Activated CD4-positive, alpha-beta T cell treated with anti-CD3 and anti-CD28 coated beads for 24 hours (primary cell): ENCODE data around the gene AP3S2.
"Not testable (repeated sequence)": the region's sequence is repeated elsewhere in the genome, so short reads cannot be mapped to it uniquely, and the experiment has no call there.

ENCODE experiments used
- DNase-seq, 2 donors: peaks; one replicate each; pipeline ENCODE4 v3.0.0-alpha.2; 2020; ENCODE audit warnings: low read depth in 2 of 2

AP3S2 gene

GRCh38 chr15:89903015-89903857, 9.4 kb upstream of the AP3S2 start:
- DNase-seq: no peak

DNA sequence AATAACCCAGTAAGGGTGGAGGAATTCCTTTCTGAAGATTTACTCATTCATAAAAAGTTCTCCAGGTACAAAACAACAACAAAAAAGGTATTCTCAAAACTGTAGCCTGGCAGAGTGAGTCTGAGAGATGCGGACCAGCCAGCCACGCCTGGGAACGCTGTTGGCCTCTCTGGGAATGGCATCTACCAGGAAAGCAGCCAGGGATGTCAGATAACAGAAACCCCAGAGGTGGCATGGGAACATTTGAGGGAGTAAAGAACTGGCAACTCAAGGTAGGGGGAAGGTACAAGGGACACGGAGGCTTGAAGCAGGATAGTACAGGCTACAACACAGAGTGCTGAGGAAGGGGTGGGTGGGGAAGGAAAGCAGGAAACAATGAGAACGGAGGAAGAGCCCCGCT, 7.1 kb upstream of the AP3S2 start:
- no peak for DNase-seq

GRCh38 chr15:89899951-89900567, 6.3 kb upstream of the AP3S2 start:
- no peak for DNase-seq

GRCh38 chr15:89899295-89899945, 5.6 kb upstream of the AP3S2 start:
- DNase-seq: no peak

- no peak for DNase-seq
These were observed 5.0 kb upstream of the AP3S2 start for GRCh38 chr15:89898614-89899294.

GRCh38 chr15:89898146-89898545, 4.4 kb upstream of the AP3S2 start:
- DNase-seq: no peak

DNA sequence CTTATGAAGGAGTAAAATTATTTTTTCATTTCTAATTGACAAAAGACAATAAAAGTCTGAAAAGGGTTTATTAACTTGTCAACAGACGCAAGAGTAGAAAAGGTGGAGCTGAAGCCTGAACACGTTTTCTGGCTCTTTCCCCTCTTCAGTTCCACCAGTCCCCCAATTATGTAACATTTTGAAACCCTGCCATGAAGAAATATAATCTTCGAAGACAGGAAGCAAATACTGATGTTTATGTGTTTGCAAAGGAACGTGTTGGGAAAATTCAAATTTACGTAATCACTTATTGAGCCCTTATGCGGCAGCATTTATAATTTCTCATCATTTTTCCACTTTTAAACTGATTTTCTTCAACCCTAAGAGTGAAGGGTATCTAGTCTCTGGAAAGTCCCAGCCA, 767 bp downstream of the AP3S2 start:
- no peak for DNase-seq

DNA sequence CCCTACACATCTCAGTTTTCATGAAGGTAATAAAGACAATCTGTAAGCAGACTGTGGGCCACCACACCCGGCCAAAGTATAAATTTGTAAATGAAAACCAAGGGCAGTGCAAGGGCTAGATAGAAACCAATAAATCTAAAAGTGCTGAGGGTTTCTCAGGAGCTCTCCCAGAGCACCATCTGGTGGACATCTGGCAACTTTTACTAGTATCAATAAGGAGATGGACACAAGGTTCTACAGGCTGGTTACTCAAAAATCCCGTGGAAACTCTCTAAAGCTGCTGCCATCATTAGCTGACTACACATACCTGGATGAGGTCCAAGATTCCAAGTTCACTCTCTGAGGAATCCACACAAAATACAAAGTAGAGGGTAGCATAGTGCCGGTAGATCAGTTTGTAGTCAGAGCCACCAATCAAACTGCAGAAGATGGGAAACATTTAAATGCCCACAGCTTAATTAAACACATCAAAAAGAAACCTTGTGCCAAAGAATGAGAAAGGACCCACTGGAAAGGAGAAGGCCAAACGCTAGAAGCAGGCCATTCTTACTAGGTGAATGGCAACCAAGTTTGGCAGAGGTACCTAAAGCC, 5.5 kb downstream of the AP3S2 start:
- no peak for DNase-seq

DNA sequence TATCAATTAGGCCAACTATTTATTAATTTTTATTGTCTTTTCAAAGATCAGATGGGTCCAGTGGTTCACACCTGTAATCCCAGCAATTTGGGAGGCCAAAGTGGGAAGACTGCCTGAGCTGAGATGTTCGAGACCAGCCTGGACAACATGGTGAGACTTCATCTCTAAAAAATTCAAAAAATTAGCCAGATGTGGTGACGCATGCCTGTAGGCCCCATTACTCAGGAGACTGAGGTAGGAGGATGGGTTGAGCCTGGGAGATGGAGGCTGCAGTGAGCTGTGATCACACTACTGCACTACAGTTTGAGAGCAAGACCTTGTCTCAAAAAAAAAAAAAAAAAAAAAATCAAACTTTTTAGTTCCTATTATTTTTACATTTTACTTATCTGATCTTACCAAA, 8.2 kb downstream of the AP3S2 start:
- no peak for DNase-seq

GRCh38 chr15:89885179-89885578, 8.6 kb downstream of the AP3S2 start:
- DNase-seq: not testable (repeated sequence)

GRCh38 chr15:89883518-89883917, 10.3 kb downstream of the AP3S2 start:
- DNase-seq: no peak

DNA sequence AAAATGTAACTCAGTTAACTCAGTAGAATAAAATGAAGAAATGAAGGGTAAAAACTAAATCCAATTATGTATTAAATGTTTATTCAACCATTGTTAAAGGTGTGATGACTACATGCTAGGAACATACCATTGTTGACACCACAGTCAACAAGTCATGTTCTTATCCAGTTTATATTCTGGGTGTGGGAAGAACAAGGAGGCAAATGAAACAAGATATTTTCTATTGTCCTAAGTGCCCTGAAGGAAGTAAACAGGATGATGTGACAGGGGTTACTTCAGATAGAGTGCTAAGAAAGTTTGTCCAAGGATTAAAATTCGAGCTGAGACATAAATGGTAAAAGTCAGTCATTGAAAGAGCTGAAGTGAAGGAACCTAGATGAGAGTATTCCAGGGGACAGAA, 13.1 kb downstream of the AP3S2 start:
- no peak for DNase-seq

- no peak for DNase-seq
These were observed 15.5 kb downstream of the AP3S2 start for GRCh38 chr15:89878323-89878722.

- no peak for DNase-seq
These were observed 16.7 kb downstream of the AP3S2 start for GRCh38 chr15:89877083-89877425.

- DNase-seq: no peak
These were observed 17.3 kb downstream of the AP3S2 start for GRCh38 chr15:89876396-89877082.

DNA sequence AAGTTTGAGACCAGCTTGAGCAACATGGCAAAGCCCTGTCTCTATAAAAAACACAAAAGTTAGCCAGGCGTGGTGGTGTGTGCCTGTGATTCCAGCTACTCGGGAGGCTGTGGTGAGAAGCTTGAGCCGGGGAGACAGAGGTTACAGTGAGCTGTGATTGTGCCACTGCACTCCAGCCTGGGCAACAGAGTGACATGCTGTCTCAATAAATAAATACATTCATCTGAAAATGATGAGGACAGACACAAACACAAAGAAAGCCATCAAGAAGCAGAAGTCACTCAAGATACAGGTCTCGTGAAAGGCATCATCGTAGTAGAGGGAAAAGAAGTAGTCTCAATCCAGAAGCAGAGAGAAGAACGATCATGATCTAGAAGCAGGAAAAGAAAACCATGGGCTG, 18.1 kb downstream of the AP3S2 start:
- no peak for DNase-seq

GRCh38 chr15:89874926-89875564, 18.7 kb downstream of the AP3S2 start:
- DNase-seq: peak; percentile 74 to 76

- no peak for DNase-seq
These were observed 23.0 kb downstream of the AP3S2 start for GRCh38 chr15:89870688-89871288.

GRCh38 chr15:89870006-89870405, 23.8 kb downstream of the AP3S2 start:
- no peak for DNase-seq

GRCh38 chr15:89869490-89869889, 24.3 kb downstream of the AP3S2 start:
- not testable (repeated sequence) for DNase-seq
